GM18508 (cell line): ENCODE results near the gene KLK2.
A peak's percentile ranks its signal among the peaks of the same experiment; 100 is the strongest.

Experiments
- ATAC-seq: cut with Tn5 transposase; IDR thresholded peaks from one replicate; pipeline ENCODE4 v1.9.1; 2021; ENCODE audit warnings: moderate number of reproducible peaks; ENCODE audit not compliant: insufficient read depth, unreplicated experiment

The KLK2 gene

DNA sequence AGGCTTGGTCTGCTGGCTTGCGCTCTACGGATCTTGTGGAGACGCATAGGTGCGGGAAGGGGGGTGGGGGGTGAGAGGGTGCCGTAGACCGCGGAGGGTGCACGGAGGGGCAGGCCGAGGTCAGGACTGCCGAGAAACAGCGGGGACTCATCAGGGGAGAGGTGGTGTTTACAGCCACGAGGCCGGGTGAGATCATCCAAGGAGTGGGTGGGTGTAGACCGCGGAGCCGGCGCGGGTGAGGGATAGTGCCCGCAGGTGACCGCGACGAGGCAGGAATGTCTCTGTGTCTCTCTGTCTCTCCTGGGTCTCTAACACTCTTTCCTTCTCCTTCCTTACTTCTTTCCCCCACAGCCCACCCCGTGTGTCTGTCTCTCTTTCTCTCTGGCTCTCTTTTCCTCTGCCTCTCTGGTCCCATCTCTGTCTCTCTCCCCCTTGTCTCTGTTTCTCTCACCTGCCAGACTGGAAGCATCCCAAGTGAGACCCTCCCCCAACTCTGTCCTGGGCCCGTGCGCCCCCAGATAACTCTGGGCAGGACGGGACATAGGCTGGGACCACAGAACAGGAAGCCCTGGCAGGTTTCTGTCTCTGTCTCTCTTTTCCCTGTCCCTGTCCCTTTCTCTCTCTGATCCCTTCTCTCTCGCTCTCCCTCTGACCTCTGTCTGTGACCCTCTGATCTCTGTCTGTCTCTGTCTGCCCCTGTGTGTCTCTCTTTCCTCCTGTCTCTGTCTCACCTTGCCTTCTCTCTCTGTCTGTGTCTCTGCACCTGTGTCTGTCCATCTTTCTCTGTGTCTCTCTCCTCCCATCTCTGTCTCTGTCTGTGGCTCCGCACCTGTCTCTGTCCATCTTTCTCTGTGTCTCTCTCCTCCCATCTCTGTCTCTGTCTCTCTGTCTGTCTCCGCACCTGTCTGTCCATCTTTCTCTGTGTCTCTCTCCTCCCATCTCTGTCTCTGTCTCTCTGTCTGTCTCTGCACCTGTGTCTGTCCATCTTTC is 39.8 kb downstream of the KLK2 start:
- ATAC-seq = no peak

DNA sequence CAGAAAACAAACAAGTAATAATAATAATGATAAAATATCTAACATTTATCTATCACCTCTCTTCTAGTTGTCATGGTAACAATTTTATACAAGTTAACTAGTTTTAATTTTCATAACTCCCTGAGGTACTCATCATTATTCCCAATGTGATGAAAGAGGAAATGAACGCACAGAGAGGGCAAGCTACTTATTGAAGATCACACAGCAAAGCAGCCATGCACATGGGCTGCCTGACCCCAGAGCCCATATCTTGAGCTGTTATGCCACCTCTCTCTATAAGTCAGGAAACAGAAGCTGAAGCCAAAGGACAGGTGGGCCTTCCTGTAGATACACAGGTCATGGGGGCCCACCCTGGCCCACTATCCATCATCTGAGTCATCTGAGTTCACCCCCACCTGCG is 42.8 kb downstream of the KLK2 start:
- no peak for ATAC-seq

DNA sequence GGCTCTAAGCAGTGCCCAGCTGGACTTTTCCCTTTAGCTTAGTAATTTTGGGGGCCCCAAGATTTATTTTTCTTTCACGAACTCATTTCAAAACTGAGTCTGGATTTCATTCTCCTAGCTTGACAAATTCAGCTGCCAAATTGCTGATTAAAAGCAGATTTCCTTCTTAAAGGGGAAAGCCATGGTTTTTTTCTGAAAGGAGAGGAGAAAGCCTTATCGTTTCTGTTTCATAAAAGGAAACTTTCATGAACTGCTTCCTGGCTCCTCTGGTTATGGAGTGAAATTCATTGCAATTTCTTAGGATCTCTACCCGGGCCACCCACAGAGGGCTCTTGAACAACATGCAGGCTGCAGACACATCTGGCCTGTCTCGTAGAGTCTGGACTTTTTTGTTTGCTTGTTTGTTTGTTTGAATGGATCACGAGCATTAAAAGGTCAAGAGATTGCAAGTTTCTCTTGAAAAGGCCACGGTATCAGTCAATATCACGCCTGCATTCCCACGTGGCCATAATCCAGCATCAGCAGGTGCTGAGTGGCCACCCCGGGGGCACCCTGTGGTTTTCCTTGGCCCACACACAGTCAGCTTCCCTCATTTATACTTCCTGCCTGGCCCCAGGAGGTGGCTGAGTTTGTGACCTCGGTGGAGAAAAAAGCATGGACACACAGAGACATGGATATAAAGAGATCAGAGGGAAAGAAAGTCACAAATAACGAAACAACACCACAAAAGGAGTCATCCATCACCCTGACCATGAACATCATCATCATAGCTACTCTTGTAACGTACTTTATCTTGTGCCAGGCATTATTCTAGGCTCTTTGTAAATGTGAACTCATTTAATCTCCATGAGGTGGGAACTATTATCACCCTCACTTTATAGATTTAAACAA is 48.4 kb downstream of the KLK2 start:
- ATAC-seq = no peak

DNA sequence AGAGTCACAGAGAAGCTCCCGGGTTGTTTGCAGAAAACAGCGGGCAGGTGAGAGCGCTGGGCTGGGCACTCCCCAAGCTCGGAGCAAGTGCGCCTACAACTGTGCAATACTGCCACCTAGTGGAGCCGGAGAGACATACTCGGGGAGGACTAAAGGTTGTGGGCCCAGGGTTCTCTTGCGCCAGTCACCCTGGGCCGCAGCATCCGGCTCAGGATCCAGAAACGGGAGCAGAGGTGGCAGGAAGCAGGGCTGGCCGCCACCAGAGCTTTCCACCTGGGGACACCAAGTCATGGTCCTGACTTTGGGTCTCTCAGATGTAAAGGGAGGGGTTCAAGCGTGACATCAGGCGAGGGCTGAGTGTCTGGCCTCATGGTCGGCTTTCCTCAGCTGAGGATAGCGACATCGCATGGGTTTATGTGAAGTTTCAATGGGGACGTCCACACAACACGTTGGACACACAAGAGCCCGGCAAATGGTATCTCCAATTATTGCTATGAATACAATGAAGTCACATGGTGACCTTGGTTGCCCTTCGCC is 49.1 kb downstream of the KLK2 start:
- peak; percentile 72 for ATAC-seq

DNA sequence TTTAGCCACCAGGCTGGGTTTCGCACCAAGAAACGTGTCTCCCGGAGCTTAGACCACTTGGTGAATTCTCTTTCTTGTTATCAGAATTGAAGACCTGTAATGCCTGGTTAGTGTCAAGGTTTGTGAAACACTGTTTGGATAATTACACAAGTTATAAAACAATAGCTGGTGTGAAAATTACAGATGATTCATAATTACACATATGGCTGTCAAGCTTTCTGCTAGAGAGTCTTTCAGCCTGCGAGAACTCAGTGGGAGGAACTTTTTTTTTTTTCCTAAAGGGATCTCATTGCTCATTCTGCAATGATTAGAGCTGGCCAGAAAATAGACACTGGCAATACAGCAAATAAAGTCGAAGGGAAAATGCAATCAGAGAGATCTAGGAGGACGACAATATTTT is 51.3 kb downstream of the KLK2 start:
- no peak for ATAC-seq

DNA sequence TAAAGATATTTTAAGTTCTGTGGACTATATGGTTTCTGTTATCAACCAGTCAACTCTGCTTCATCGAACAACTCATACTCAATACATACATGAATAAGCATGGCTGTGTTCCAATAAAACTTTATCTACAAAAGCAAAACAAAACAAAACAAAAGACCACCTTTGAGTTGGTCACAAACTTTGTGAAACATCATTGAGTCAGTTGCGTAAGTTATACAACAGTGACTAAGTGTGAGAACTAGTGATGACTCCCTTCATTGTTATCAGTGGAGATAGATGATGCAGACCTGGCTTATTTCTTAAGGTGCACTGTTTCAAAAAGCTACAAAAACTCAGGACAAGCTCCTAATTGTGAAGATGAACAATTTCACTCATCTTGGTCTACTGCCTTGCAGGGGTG is 52.5 kb downstream of the KLK2 start:
- ATAC-seq = no peak

DNA sequence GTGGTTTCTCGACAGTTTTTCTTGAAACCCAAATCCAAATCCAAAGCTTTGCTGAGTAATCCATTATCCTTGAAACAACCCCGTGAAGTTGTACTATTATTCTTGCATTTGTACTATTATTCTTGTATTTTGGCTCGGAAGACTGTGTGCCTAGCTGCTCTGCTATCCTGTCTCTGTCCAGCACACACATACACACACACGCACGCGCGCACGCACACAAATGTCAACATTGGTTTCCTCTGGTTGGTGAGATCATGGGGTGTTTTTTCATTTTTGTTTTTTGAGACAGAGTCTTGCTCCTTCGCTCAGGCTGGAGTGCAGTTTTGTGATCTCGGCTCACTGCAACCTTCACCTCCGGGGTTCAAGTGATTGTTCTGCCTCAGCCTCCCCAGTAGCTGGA is 52.9 kb downstream of the KLK2 start:
- no peak for ATAC-seq

DNA sequence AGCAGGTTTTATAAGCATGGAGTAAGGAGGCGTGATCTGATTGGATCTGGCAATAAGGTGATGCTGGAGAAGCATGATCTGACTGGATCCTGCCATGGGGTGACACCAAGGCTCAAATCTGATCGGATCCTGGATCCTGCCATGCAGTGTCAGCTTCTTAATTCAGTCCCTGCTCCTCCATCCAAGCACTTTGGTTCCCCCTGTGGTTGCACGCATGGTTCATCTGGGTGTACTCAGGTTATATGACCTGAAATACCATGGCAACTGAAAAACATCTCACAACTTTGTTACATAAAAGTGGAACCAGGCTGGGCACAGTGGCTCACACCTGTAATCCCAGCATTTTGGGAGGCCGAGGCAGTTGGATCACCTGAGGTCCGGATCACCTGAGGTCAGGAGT is 55.6 kb downstream of the KLK2 start:
- ATAC-seq = no peak
